Ramos (cell line): ENCODE data around the gene CDC42.
"Not testable (repeated sequence)": the region's sequence is repeated elsewhere in the genome, so short reads cannot be mapped to it uniquely, and the experiment has no call there.

Experiments used
- in situ Hi-C: fragments of 300-500 bp; cut with MboI; formaldehyde crosslinking; loops from one replicate; pipeline ENCODE4 v1.14.3; 2022; ENCODE audit warnings: low sequenced_read_pairs; ENCODE audit not compliant: unreplicated experiment

CDC42 gene

DNA sequence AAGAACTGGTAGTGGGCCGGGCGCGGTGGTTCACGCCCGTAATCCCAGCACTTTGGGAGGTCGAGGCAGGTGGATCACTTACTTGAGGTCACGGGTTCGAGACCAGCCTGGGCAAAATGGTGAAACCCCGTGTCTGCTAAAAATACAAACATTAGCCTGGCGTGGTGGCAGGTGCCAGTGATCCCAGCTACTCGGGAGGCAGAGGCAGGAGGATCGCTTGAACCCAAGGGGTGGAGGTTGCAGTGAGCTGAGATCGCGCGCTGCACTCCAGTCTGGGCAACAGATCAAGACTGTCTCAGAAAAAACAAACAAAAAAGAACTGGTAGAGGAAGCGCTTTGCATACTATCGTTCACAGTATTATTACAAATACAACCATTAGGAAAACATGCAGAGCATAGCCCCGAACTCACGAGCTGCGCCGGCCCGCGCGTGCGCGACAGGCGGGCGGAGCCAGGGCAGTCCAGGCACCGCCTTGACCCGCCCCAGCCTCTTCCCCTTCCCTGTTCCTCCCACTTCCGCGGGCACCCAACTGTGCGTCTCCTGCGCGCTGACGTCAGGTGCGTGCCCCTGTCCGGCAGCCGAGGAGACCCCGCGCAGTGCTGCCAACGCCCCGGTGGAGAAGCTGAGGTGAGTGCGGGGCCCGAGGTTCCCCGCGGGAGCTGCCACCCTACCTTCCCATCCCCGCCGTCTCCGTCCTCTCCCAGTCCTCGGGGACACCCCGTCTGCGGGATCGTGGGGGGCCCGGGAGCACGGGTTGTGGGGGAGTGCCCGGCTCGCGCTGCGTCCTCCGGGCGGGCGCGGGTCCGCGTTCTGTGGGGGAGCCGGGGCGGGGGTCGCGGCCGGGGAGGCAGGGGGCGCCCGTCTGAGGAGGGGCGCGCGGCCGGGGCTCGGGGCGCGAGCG, at the start of gene CDC42:
CDC42 (plus strand) TSS at position 595 of the 902 bp plus-strand sequence. CDS start 25,770 bp downstream, outside the sequence.
- in situ Hi-C loops, result no loop called here

DNA sequence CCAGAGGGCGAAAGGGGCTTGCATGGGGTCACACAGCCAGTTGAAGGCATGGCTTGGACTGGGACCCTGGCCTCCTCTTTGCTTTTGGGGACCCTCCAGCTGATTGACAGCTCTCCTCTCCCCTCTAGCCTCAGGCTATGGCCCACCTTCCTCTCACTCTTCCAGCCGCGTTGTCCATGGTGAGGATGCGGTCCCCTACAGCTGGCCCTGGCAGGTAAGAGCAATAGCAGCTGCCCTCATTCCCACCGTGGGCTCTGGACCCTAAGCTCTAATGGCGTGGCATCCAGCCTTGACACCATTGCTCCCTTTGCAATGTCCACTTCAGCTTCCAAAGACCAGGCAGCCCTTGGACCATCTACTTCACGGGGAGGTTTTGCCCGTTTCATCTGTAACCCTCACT, 49.6 kb upstream of the CDC42 start:
- in situ Hi-C loops, result not testable (repeated sequence)

- in situ Hi-C loops, result not testable (repeated sequence)
Observed at GRCh38 chr1:22003959-22004358, 48.5 kb upstream of the CDC42 start.

DNA sequence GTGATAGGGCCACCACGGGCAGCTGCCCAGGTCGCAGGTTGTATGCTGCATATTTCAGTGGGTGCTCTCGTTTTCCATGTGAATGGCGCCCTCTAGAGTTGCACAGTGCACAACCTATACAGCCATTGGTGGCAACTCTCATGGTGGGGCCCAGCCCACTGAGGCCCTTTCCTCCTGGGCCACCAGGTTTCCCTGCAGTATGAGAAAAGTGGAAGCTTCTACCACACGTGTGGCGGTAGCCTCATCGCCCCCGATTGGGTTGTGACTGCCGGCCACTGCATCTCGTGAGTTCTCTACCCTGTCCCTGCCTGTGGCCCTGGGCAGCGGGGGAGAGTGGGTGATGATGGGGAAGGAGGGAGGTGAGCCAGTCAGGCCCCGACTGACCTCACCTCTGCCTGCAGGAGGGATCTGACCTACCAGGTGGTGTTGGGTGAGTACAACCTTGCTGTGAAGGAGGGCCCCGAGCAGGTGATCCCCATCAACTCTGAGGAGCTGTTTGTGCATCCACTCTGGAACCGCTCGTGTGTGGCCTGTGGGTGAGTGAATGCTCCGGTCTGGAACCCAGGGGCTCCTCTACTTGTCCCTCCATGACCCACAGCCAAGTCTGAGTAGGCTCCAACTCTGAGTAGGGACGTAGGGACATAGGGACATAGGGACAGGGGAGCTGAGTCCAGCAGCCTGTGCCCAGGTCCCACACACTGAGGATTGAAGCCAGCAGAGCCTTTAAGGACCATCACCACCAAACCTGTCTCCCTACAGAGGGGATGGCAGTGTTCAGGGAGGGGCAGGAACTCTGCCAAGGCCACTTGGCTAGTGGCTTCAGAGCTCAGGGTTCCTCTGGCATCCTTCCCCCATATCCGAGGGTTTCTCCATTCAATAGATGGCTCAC, 47.0 kb upstream of the CDC42 start:
- in situ Hi-C loops, result not testable (repeated sequence)

- in situ Hi-C loops, result not testable (repeated sequence)
Observed at GRCh38 chr1:22006736-22007135, 45.8 kb upstream of the CDC42 start.

GRCh38 chr1:22007262-22007661, 45.2 kb upstream of the CDC42 start:
- in situ Hi-C loops, result not testable (repeated sequence)

GRCh38 chr1:22009566-22009965, 42.9 kb upstream of the CDC42 start:
- in situ Hi-C loops, result not testable (repeated sequence)

DNA sequence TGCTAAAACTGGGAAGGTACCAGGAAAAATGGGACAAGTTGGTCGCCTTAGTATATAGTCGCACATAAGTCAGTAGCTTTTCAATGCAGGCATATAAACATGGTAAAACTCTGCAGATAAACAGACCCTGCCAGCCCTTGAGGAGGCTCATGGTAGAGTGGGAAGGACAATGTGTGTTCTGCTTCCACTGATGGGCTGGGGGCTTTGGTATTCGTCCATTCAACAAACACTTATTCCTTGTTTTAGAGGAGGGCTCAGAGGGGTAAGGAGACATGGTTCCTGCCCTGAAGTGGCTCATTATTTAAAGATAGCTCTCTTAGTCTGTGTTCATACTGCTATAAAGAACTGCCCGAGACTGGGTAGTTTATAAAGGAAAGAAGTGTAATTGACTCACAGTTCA, 39.8 kb upstream of the CDC42 start:
- in situ Hi-C loops, result not testable (repeated sequence)

- in situ Hi-C loops, result not testable (repeated sequence)
Observed at GRCh38 chr1:22014575-22015206, 37.8 kb upstream of the CDC42 start.

DNA sequence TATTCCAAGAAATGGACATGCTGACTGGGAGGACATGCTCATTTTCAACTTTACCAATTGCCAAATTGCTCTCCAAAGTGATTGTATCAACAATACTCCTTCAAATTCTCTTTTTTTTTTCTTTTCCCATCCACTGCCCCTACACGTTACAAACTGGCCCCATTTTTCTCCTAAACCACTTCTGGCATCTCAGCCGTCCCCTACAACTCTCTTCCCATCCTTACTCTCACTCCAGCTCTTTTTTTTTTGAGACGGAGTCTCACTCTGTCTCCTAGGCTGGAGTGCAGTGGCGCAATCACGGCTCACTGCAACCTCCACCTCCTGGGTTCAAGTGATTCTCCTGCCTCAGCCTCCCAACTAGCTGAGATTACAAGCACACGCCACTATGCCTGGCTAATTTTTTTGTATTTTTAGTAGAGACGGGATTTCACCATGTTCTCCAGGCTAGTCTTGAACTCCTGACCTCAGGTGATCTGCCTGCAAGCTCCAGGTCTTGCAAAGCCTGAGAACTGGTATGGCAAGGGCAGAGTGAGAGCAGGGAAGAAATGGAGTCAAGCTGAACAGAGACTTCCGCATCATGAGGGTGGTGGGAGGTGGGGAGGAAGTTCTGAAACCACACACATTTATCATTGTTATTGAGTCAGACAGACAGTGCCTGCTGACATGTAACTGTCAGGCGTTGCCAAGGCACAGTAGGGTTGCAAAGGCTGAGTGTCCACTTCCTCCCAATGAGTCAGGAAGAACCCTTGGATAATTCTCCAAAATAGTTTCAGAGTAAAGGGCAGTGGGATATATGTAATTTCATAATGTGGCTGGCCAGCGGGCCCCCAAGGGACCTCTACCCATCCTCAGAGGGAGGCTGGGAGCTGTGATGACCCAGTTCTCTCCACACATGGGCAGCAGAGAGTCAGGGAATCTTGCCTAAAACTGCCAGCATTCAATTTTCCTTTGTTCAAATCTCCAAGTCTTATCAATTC, 33.6 kb upstream of the CDC42 start:
- in situ Hi-C loops, result no loop called here

DNA sequence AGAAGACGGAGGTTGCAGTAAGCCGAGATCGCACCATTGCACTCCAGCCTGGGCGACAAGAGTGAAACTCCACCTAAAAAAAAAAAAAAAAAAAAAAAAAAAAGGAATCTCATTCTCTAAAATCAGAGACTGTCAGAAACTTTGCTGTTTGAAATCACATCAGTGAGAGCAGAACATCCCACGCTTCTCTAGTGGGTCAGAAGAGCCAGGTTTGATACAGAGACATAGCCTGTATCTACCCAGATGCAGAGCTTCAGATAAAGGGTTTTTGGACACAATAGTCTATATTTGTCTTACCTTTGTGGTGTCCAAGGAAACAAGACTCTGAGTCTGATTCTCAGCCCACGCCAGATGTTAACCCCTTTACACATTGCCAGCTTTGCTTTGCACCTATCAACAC, 31.4 kb upstream of the CDC42 start:
- in situ Hi-C loops, result no loop called here

GRCh38 chr1:22024485-22025367, 27.8 kb upstream of the CDC42 start:
- in situ Hi-C loops, result no loop called here

DNA sequence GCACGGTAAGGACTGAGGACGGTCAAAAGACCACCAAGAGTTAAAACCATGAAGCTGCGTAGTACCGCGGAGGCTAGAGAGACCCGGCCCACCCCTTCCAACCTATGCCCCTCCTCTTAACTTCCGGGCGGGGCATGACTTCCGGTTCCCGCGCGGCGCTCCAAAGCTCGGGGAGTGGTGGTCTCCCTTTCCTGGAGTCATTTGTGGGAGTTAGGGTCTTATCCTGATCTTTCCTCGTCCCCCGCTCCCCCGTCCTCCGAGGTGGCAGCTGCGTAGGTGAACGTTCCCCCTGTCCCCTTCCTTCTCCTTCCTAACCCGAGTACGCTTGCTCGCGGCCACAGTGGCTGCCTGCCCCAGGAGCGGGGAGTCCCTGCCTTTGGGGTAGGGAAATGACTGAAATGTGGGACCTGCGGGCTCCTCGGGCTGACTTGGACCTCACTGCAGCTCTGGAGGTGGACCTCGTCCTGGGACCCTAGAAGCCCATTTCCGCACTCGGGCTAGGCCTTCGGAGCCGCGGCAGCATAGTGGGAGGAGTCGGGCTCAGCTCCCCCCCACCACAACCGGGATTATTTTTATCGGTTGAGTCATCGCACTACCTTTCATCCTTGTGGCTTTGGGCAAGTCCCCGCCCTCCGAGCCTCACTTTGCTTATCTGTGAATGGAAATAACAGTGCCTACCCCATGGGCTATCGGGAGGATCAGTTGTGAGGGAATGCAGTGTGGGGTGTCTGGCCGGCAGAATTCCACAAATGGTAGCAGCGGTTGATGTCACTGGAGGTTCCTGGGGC, 26.9 kb upstream of the CDC42 start:
- in situ Hi-C loops, result no loop called here

DNA sequence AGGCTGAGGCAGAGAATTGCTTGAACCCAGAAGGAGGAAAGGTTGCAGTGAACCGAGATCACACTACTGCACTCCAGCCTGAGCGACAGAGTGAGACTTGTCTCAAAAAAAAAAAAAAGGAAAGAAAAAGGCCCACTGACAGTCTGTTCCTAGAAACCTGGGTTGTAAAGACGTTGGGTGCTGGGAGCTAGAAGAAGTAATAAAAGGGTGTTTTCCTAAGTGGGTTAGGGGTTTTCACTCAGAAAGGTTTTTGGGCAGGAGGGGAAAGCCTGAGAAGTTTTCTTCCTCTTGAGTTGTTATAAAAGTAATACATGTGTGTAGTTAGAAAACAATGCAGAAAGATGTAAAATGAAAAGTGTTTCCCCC, 25.6 kb upstream of the CDC42 start:
- in situ Hi-C loops, result no loop called here

DNA sequence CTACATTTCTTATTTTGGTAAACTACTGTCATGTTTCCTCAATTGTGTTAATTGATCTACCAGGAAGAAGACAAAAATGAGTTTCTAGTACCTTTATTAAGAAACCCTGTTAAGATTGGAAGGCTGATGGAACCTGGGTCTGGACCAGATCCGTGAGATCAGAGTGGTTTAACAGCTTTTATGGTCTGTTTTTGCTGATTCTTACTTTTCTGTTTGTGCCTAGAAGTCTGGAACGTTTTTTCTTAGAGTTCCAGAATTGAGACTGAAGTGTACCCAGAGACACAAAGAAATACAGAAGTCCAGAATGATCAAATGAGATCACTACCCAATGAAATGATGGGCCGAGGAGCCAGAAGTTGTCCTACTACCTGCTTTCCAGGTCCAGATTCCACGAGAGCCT, 22.5 kb upstream of the CDC42 start:
- in situ Hi-C loops, result no loop called here

GRCh38 chr1:22030473-22030872, 22.0 kb upstream of the CDC42 start:
- in situ Hi-C loops, result no loop called here

DNA sequence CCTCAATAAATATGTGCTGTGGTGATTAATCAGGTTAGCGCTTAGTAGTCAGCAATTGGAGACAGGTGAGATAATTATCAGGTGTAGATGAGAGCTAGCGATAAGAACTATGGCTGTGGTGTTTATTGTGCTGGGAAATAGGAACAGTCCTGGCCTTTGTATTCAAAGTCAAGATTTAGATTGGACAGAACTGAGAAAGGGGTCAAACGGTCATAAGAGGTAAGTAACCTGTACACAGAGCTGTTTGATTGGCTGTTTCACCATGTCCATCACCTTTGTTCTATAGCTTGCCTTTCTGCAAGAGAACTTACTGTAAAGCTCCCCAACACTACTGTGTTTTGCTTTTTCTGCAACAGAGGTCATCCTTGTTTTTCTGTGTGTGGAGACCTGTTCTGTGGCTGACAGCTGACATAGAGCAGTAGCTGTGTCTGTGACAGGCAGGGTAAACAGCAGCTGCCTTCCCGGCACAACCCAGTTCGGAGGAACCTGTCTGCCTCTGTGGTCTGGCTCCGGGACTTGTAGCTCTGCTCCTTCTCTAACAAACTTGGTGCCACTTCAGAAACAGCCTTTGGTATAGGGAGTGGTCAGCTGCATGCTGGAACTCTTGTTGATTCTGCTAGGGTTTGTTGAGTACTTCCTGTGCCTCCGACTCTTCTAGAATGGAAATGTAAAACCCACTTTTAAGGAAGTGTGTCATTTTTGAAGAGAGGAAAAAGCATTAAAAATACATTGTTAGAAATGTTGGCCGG, 21.1 kb upstream of the CDC42 start:
- in situ Hi-C loops, result no loop called here
